GM13976 (cell line): ENCODE results near the gene TRIM8.

Experiments
- DNase-seq: peaks from one replicate; pipeline ENCODE4 v3.0.0; 2012; ENCODE audit warnings: low spot score
- CTCF ChIP-seq: IDR thresholded peaks from 2 replicates; pipeline ENCODE4 v1.5.1; 2012; ENCODE audit warnings: borderline replicate concordance, mild to moderate bottlenecking; ENCODE audit not compliant: insufficient read depth; ENCODE audit errors: extremely low read depth, missing control alignments, control extremely low read depth
- in situ Hi-C: fragments of 300-500 bp; cut with MboI; formaldehyde crosslinking; loops from one replicate; pipeline ENCODE4 v1.12.0; 2022; ENCODE audit warnings: low sequenced_read_pairs, mixed read lengths, inconsistent platforms; ENCODE audit not compliant: unreplicated experiment

TRIM8 gene

DNA sequence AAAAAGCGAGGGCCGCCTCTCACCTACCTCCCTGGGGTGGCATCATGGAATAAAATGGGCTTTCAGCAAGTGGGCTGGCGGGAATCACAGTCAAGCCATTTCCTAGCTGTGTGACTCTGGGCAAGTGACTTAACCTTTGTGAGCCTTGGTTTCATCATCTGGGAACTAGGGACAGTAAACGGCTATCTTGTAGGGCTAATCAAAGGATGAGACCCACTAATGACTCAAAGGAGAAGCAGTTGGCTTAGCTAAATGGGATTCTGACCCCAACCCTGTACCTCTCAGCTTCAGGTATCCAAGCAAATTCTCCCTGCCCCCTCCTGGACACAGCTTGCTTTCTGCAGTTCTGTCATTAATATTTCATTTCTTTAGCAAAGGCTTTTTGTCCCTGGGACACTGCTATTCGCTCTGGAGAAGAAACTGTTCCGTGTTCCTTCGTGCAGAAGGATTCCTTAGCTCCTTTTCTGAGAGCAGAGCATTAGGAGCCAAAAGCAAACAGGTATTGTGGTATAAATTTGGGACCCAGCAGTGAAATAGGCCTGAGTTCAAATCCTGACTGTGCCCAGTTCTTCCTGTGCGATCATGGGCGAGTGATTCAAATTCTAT is 25.9 kb downstream of the TRIM8 start:
- TF ChIP-seq CTCF = no peak
- in situ Hi-C loops = no loop called here
- DNase-seq = no peak

DNA sequence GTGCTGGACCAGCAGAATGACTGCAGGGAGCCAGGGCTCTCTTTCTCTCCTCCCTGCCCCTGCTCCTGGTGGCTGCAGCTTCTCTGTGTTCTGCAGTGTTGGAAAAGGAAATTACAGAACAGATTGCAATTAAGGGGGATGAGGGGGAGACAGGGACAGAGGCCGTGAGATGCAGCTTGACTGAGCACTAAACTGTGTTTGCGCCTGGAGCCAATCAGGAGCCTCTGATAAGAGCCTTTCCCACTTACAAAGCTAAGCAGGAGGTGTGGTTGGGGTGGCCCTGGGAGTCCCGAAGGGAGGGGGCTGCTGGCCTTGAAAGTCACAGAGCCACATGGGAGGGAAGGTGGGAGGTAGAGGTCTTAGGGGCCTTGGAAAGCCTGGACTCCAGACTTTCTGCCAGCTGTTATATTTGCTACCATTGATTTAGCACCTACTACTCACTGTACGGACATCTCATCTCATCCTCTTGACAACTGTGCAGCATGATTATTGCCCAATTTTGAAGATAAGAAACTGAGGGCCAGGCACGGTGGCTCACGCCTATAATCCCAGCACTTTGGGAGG is 26.7 kb downstream of the TRIM8 start:
- in situ Hi-C loops = no loop called here
- no peak for TF ChIP-seq CTCF
- DNase-seq = no peak

DNA sequence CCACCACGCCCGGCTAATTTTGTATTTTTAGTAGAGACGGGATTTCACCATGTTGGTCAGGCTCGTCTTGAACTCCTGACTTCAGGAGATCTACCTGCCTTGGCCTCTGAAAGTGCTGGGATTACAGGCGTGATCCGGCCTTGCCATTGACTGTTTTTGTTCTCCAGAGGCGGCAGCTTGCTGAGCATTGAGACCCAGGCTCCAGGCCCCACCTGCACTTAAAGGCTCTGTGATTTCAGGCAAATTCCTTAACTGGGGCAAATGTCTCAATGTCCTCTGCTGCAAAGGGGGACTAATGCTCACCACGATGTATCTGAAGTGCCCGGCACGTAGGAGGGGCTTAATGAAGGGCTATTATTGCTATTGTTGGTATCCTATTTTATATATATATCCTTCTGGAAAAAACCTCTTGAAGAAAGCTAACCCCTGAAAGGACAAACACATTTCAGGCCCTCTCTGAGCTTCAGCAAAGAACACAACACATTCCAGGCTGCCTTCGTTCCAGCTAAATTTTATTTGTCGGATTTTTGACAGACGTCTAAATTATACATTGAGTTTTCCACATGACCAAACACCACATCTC is 29.0 kb downstream of the TRIM8 start:
- in situ Hi-C loops = no loop called here
- no peak for TF ChIP-seq CTCF
- no peak for DNase-seq

- in situ Hi-C loops = no loop called here
- no peak for TF ChIP-seq CTCF
- peak; percentile 76 for DNase-seq
These were observed 29.7 kb downstream of the TRIM8 start for GRCh38 chr10:102673819-102674511.

DNA sequence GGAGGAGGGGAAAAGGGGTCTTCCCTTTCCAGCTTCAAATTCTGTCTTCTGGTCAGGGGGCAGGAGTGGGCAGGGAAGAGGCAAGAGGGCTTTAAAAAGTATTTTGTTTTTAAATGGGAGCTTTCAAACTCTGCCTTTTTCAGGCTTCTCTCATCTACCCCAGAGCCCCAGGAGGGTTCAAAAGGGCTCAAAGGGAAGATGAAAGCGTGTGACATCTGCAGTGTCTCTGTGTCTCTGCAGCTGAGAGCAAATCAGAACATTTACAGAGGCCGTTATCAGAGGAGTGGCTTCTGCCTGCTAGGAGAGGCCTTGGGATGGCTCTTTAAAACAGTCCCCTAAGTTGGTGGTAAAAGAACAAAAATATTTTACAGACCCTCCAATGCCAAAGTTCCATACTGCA is 30.3 kb downstream of the TRIM8 start:
- no peak for TF ChIP-seq CTCF
- DNase-seq = peak; percentile 32
- in situ Hi-C loops = no loop called here

- in situ Hi-C loops = no loop called here
- DNase-seq = peak; percentile 43
These were observed 30.9 kb downstream of the TRIM8 start for GRCh38 chr10:102675011-102675665.

More at GRCh38 chr10:102675011-102675665, 30.9 kb downstream of the TRIM8 start:
- TF ChIP-seq CTCF = no peak
